Fibroblast of lung (primary cell): ENCODE measurements around the gene CLN6. TPM values are rescaled to one million over a fixed set of nuclear protein-coding genes. Genes with fewer than 3 reads are reported as not detected.
"Not testable (repeated sequence)": the region's sequence is repeated elsewhere in the genome, so short reads cannot be mapped to it uniquely, and the experiment has no call there.

Experiments
- DNase-seq, 2 donors: peaks; one replicate each; pipeline versions ENCODE4 v3.0.0 to v3.0.0-alpha.2; 2010; ENCODE audit warnings: low read depth in 2 of 2
- H2AFZ ChIP-seq: 2 replicates; pipeline ENCODE4 v1.5.1; 2012; ENCODE audit warnings: low read length, control low read depth, inconsistent platforms
- H3K27ac ChIP-seq: 2 replicates; pipeline ENCODE4 v1.5.1; 2011; ENCODE audit warnings: low read length, control low read depth; ENCODE audit not compliant: insufficient read depth
- H3K27me3 ChIP-seq: 2 replicates; pipeline ENCODE4 v1.5.1; 2011; ENCODE audit warnings: mild to moderate bottlenecking, low read length; ENCODE audit not compliant: control insufficient read depth, insufficient read depth
- H3K36me3 ChIP-seq: 2 replicates; pipeline ENCODE4 v1.5.1; 2011; ENCODE audit warnings: low read length; ENCODE audit not compliant: control insufficient read depth, insufficient read depth
- H3K4me1 ChIP-seq: 2 replicates; pipeline ENCODE4 v1.5.1; 2011; ENCODE audit warnings: low read length; ENCODE audit not compliant: control insufficient read depth, insufficient read depth; ENCODE audit errors: extremely low read depth
- H3K4me2 ChIP-seq: 2 replicates; pipeline ENCODE4 v1.5.1; 2011; ENCODE audit warnings: low read length, control low read depth; ENCODE audit not compliant: insufficient read depth; ENCODE audit errors: extremely low read depth
- H3K4me3 ChIP-seq, 4 experiments: fragments of 200-600 bp in 1 of 4; sonication (generic) in 1 of 4; replicated peaks in 1 of 4; 2 replicates each; pipeline ENCODE4 v1.5.1; 2011 to 2016; ENCODE audit warnings: low read length in 4 of 4, low read depth in 3 of 4, mild to moderate bottlenecking in 3 of 4, control low read depth in 2 of 4, inconsistent platforms in 1 of 4, mixed read lengths in 1 of 4; ENCODE audit not compliant: insufficient read depth in 1 of 4; ENCODE audit errors: control extremely low read depth in 1 of 4
- H3K79me2 ChIP-seq: 2 replicates; pipeline ENCODE4 v1.5.1; 2012; ENCODE audit warnings: mild to moderate bottlenecking, low read length, inconsistent platforms; ENCODE audit not compliant: control insufficient read depth, insufficient read depth
- H3K9ac ChIP-seq: 2 replicates; pipeline ENCODE4 v1.5.1; 2011; ENCODE audit warnings: mild to moderate bottlenecking, low read length, control low read depth; ENCODE audit not compliant: insufficient read depth
- H3K9me3 ChIP-seq: 2 replicates; pipeline ENCODE4 v1.5.1; 2012; ENCODE audit warnings: low read depth, low read length; ENCODE audit not compliant: control insufficient read depth, insufficient read depth
- H4K20me1 ChIP-seq: 2 replicates; pipeline ENCODE4 v1.5.1; 2011; ENCODE audit warnings: low read length; ENCODE audit not compliant: control insufficient read depth, insufficient read depth; ENCODE audit errors: extremely low read depth
- EZH2 ChIP-seq: IDR thresholded peaks from 2 replicates; pipeline ENCODE4 v1.5.1; 2012; ENCODE audit warnings: low read length, control low read depth, mild to moderate bottlenecking; ENCODE audit errors: missing control alignments
- polyA plus RNA-seq, 2 donors: library from polyadenylated mRNA; depleted of rRNA in 1 of 2; stranded (reverse) in 1 of 2; unstranded in 1 of 2; fragments of >200 nt; gene quantifications; 2 replicates each; pipeline ENCODE4 v1.2.1, GENCODE V29; 2011 to 2012; ENCODE audit warnings: missing spikeins in 1 of 2
- total RNA-seq: library from RNA; depleted of rRNA; stranded (reverse); fragments of >200 nt; gene quantifications from 2 replicates; pipeline ENCODE4 v1.2.1, GENCODE V29; 2014
- TF ChIP-seq, protein P1 (sequence below), 2 donors: IDR thresholded peaks in 1 of 2; conservative IDR thresholded peaks in 1 of 2; 1 replicate in 1 of 2; 2 replicates in 1 of 2; pipeline ENCODE4 v1.5.1; 2011 to 2012; ENCODE audit warnings: low read length in 2 of 2, control low read depth in 1 of 2, inconsistent platforms in 1 of 2, low read depth in 1 of 2, mild to moderate bottlenecking in 1 of 2

Gene CLN6
- total and polyA plus RNA-seq, 2 donors (not counting 1 experiment from before 2014, with no cell fraction given) = 5.6 to 16.1 TPM

GRCh38 chr15:68214838-68215254 lies 14.7 kb downstream of the CLN6 start:
- Histone ChIP-seq H3K36me3 (peaks cover 2% of the 10 kb centered on the region), H3K4me3 (no peak overlapping the region), H3K4me2 (no peak overlapping the region), H3K27me3 (no peaks in the 10 kb centered on the region), H3K4me1 (no peaks in the 10 kb centered on the region), H3K79me2 (peaks cover 6% of the 10 kb centered on the region), H3K9ac (no peak overlapping the region), H3K9me3 (no peaks in the 10 kb centered on the region), H2AFZ (no peak overlapping the region), H4K20me1 (no peaks in the 10 kb centered on the region), H3K27ac (no peak overlapping the region)
- TF ChIP-seq, protein P1, sequence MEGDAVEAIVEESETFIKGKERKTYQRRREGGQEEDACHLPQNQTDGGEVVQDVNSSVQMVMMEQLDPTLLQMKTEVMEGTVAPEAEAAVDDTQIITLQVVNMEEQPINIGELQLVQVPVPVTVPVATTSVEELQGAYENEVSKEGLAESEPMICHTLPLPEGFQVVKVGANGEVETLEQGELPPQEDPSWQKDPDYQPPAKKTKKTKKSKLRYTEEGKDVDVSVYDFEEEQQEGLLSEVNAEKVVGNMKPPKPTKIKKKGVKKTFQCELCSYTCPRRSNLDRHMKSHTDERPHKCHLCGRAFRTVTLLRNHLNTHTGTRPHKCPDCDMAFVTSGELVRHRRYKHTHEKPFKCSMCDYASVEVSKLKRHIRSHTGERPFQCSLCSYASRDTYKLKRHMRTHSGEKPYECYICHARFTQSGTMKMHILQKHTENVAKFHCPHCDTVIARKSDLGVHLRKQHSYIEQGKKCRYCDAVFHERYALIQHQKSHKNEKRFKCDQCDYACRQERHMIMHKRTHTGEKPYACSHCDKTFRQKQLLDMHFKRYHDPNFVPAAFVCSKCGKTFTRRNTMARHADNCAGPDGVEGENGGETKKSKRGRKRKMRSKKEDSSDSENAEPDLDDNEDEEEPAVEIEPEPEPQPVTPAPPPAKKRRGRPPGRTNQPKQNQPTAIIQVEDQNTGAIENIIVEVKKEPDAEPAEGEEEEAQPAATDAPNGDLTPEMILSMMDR (conservative IDR thresholded peaks at IDR 0.05 in 1 of 2, IDR thresholded peaks at IDR 0.05 in 1 of 2; ENCODE audit: low read depth in 1 of 2, low read length in 2 of 2) = no peak
- TF ChIP-seq EZH2 = no peak
- no peak for DNase-seq

- Histone ChIP-seq H3K27ac (no peak overlapping the region), H3K4me3 (no peak overlapping the region), H2AFZ (no peak overlapping the region), H3K27me3 (no peaks in the 10 kb centered on the region), H3K36me3 (peaks cover 2% of the 10 kb centered on the region), H4K20me1 (no peaks in the 10 kb centered on the region), H3K79me2 (peaks cover 6% of the 10 kb centered on the region), H3K4me2 (no peak overlapping the region), H3K9me3 (no peaks in the 10 kb centered on the region), H3K9ac (no peak overlapping the region), H3K4me1 (no peaks in the 10 kb centered on the region)
- no peak for TF ChIP-seq EZH2
- TF ChIP-seq, protein P1 (conservative IDR thresholded peaks at IDR 0.05 in 1 of 2, IDR thresholded peaks at IDR 0.05 in 1 of 2; ENCODE audit: low read depth in 1 of 2, low read length in 2 of 2) = no peak
- no peak for DNase-seq
Observed at GRCh38 chr15:68213991-68214837, 15.3 kb downstream of the CLN6 start.

- H3K9me3 ChIP-seq, H3K9ac ChIP-seq, H3K36me3 ChIP-seq, H3K4me1 ChIP-seq, H3K27me3 ChIP-seq, H3K79me2 ChIP-seq, H2AFZ ChIP-seq, H3K4me3 ChIP-seq, H4K20me1 ChIP-seq, H3K27ac ChIP-seq, H3K4me2 ChIP-seq, DNase-seq: not testable (repeated sequence)
Observed at GRCh38 chr15:68213491-68213845, 16.1 kb downstream of the CLN6 start.
